ENCODE measurements around the gene CIDEB. TPM values are rescaled to one million over a fixed set of nuclear protein-coding genes. Genes with fewer than 3 reads are reported as not detected.

Gene CIDEB
- total and polyA plus RNA-seq, 2 of the 13 experiments (the other 11 are each of a cell fraction or from before 2014, with no cell fraction given), result 35.8 to 110 TPM

- TF ChIP-seq PREB (CRISPR knock-in tag; IDR thresholded peaks at IDR 0.05) (0 out of 2 replicates have a peak, but pooled peaks have one; percentile 14), ZBTB40 (IDR thresholded peaks at IDR 0.05) (no peak), ZBTB40 (CRISPR knock-in tag; IDR thresholded peaks at IDR 0.05) (0 out of 2 replicates have a peak, but pooled peaks have one; percentile 0), CHD2 (IDR thresholded peaks at IDR 0.05; ENCODE audit: low read depth, low read length) (no peak)
Measured at GRCh38 chr14:24283796-24284460, 23.8 kb downstream of the CIDEB start (continued).

Measured in HepG2 (cell line).